HepG2 (cell line): ENCODE data around the gene BCL7A.

Source experiments
- CHD4 ChIP-seq: fragments of 200-600 bp; sonication (generic); IDR thresholded peaks from 2 replicates; pipeline ENCODE4 v1.7.0; 2017; ENCODE audit warnings: mild to moderate bottlenecking, low read length, borderline replicate concordance
- EZH2 ChIP-seq: conservative IDR thresholded peaks from 2 replicates; pipeline ENCODE4 v1.6.1; 2012; ENCODE audit warnings: mild to moderate bottlenecking, low read depth, low read length, moderate library complexity
- HCFC1 ChIP-seq: fragments of 150-350 bp; IDR thresholded peaks from 2 replicates; pipeline ENCODE4 v1.6.1; 2014; ENCODE audit warnings: low read depth, low read length
- MYNN ChIP-seq: sonication (generic); formaldehyde crosslinking; IDR thresholded peaks from 2 replicates; pipeline ENCODE4 v1.4.0; 2020; ENCODE audit warnings: mild to moderate bottlenecking, low read depth, missing genetic modification reagents
- RARG ChIP-seq: sonication (generic); formaldehyde crosslinking; IDR thresholded peaks from 2 replicates; pipeline ENCODE4 v1.4.0; 2020; ENCODE audit warnings: low read depth, mild to moderate bottlenecking, missing genetic modification reagents
- SIN3A ChIP-seq: IDR thresholded peaks from 2 replicates; pipeline ENCODE4 v1.6.1; 2011; ENCODE audit warnings: low read depth, mild to moderate bottlenecking, control low read depth, low read length, borderline replicate concordance
- TAF1 ChIP-seq: sonication (generic); formaldehyde crosslinking; IDR thresholded peaks from 2 replicates; pipeline ENCODE4 v1.4.0; 2020; ENCODE audit warnings: missing genetic modification reagents
- TF ChIP-seq, protein P1 (sequence below): conservative IDR thresholded peaks from 2 replicates; pipeline ENCODE4 v1.6.1; 2018; ENCODE audit warnings: missing genetic modification reagents
- TF ChIP-seq, protein P2 (sequence below): sonication (generic); formaldehyde crosslinking; IDR thresholded peaks from 2 replicates; pipeline ENCODE4 v1.4.0; 2020; ENCODE audit warnings: missing genetic modification reagents

- no peak for TF ChIP-seq RARG (CRISPR knock-in tag)
- no peak for TF ChIP-seq HCFC1
- no peak for TF ChIP-seq CHD4
- TF ChIP-seq, protein P1, sequence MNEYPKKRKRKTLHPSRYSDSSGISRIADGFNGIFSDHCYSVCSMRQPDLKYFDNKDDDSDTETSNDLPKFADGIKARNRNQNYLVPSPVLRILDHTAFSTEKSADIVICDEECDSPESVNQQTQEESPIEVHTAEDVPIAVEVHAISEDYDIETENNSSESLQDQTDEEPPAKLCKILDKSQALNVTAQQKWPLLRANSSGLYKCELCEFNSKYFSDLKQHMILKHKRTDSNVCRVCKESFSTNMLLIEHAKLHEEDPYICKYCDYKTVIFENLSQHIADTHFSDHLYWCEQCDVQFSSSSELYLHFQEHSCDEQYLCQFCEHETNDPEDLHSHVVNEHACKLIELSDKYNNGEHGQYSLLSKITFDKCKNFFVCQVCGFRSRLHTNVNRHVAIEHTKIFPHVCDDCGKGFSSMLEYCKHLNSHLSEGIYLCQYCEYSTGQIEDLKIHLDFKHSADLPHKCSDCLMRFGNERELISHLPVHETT = no peak
- no peak for TF ChIP-seq MYNN
- TF ChIP-seq SIN3A = no peak
- TF ChIP-seq EZH2 = no peak
- TF ChIP-seq TAF1 (CRISPR knock-in tag) = no peak
- TF ChIP-seq, protein P2, sequence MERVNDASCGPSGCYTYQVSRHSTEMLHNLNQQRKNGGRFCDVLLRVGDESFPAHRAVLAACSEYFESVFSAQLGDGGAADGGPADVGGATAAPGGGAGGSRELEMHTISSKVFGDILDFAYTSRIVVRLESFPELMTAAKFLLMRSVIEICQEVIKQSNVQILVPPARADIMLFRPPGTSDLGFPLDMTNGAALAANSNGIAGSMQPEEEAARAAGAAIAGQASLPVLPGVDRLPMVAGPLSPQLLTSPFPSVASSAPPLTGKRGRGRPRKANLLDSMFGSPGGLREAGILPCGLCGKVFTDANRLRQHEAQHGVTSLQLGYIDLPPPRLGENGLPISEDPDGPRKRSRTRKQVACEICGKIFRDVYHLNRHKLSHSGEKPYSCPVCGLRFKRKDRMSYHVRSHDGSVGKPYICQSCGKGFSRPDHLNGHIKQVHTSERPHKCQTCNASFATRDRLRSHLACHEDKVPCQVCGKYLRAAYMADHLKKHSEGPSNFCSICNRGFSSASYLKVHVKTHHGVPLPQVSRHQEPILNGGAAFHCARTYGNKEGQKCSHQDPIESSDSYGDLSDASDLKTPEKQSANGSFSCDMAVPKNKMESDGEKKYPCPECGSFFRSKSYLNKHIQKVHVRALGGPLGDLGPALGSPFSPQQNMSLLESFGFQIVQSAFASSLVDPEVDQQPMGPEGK (CRISPR knock-in tag) = no peak
Observed at GRCh38 chr12:121990114-121990647, 31.5 kb upstream of the BCL7A start.
